ENCODE results near the gene XPC. TPM values are rescaled to one million over a fixed set of nuclear protein-coding genes. Genes with fewer than 3 reads are reported as not detected.

XPC gene
- total and polyA plus RNA-seq, 12 donors: 7.3 to 15.8 (median 9.8) TPM

DNA sequence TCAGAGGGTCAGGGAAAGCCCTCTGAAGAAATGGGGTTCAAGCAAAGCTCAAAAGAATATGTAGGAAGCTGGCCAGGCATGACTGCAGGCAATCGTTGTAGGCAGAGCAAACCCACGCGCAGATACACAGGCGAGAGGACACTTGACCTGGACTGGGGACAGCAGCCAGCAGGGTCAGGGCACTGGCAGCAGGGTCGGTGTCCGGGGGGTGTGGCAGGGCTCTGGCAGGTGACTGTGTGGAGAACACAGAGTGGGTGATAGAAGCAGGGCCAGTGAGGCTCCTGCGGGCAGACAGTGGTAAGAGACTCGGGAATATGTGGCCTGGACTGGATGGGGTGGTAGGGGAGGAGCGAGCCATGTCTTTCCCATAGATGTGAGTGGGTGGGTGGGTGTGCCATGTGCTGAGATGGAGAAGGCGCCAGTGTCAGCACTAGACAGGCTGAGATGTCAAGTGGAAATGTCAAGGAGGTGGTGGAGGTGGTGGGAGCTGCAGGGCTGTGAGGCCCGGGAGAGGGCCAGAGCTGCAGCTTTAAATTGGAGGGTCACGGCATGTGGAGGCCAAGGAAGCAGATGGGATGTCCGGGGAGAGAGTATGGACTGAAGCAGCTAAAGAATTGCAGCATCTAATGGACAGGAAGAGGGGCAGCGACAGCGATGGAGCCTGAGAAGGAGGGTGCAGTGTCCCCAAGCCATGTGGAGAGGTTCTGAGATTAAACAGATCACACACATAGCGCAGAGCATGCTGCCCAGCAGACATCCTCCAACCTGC is 40.1 kb downstream of the XPC start:
- Histone ChIP-seq H3K27me3 (no peaks in the 10 kb centered on the region), H3K9me3 (no peaks in the 10 kb centered on the region), H3K4me3 (no peak overlapping the region), H3K27ac (peak overlapping the region in 3 of 10 donors; percentile 57 to 73 (median 62)), H3K36me3 (peaks cover 0 to 98% (median 37%) of the 10 kb centered on the region in 9 donors), H3K4me1 (peaks cover 5 to 44% (median 28%) of the 10 kb centered on the region in 9 donors)
- WGBS, 2 donors: 91% methylated on average over 16 of the region's 16 CpGs
- TF ChIP-seq, protein P1, sequence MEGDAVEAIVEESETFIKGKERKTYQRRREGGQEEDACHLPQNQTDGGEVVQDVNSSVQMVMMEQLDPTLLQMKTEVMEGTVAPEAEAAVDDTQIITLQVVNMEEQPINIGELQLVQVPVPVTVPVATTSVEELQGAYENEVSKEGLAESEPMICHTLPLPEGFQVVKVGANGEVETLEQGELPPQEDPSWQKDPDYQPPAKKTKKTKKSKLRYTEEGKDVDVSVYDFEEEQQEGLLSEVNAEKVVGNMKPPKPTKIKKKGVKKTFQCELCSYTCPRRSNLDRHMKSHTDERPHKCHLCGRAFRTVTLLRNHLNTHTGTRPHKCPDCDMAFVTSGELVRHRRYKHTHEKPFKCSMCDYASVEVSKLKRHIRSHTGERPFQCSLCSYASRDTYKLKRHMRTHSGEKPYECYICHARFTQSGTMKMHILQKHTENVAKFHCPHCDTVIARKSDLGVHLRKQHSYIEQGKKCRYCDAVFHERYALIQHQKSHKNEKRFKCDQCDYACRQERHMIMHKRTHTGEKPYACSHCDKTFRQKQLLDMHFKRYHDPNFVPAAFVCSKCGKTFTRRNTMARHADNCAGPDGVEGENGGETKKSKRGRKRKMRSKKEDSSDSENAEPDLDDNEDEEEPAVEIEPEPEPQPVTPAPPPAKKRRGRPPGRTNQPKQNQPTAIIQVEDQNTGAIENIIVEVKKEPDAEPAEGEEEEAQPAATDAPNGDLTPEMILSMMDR (IDR thresholded peaks at IDR 0.05): no peak
- intact Hi-C loops (cut with DNase I): no loop called here
- ATAC-seq (no peak), DNase-seq (no peak)

DNA sequence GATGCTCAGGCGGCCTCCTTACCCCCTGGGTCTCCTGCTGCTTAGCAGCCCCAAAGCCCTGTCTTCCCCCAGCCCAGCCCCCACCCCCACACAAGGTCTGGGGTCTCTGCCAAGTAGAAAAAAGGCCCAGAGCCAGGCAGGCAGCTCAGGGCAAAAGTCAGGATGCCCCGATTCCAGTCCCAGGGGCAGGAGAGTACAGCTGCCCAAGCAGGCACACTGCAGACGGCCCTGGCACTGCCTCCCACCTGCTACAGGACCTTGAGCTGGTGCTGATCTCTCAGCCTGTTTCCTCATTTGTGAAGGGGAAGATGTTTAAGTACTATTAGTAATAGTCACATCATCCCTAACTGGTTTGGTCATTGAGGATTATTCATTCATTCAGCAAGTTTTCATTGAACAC is 41.0 kb downstream of the XPC start:
- H3K4me3 ChIP-seq: no peak overlapping the region
- 67 to 68% methylated on average over 3 of the region's 3 CpGs for WGBS, 2 donors
- DNase-seq (no peak), ATAC-seq (peak in 4 of 8 donors; percentile 2 to 15 (median 2))
- intact Hi-C loops (cut with DNase I): no loop called here
- no peaks in the 10 kb centered on the region for H3K27me3 ChIP-seq
- peak overlapping the region in 8 of 10 donors; percentile 23 to 73 (median 49) for H3K27ac ChIP-seq
- peaks cover 5 to 36% (median 20%) of the 10 kb centered on the region in 9 donors for H3K4me1 ChIP-seq
- H3K36me3 ChIP-seq: peaks cover 7 to 100% (median 41%) of the 10 kb centered on the region in 9 donors
- TF ChIP-seq, protein P1 (IDR thresholded peaks at IDR 0.05): no peak
- H3K9me3 ChIP-seq: no peaks in the 10 kb centered on the region

DNA sequence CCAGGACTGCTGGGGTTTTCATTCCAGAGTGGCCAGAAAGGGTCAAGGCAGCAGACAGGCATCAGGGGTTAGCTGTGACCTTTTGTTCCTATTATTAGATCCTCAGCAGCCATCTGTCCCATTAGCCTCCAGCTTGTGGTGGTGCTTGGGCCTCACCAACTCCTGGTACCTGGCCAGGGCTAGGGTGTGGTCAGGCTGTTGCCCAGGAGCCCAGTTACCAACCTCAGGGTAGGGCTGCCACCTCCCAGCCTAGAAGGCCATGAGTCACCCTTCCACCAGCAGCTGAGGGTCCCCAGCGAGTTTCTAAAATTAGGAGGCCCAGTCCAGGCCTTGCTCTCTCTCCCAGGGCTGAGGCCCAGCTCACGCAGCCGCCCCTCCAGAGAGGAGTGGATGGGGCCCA is 41.4 kb downstream of the XPC start:
- TF ChIP-seq, protein P1 (IDR thresholded peaks at IDR 0.05): no peak
- Histone ChIP-seq H3K9me3 (no peaks in the 10 kb centered on the region), H3K36me3 (peaks cover 9 to 100% (median 41%) of the 10 kb centered on the region in 9 donors), H3K27me3 (no peaks in the 10 kb centered on the region), H3K27ac (peak overlapping the region in 8 of 10 donors; percentile 23 to 73 (median 49)), H3K4me1 (peaks cover 5 to 31% (median 15%) of the 10 kb centered on the region in 9 donors), H3K4me3 (no peak overlapping the region)
- DNase-seq: peak; percentile 40 to 54
- intact Hi-C loops (cut with DNase I): no loop called here
- 63% methylated on average over 3 of the region's 3 CpGs for WGBS, 2 donors
- ATAC-seq: peak; percentile 18 to 71 (median 46)

DNA sequence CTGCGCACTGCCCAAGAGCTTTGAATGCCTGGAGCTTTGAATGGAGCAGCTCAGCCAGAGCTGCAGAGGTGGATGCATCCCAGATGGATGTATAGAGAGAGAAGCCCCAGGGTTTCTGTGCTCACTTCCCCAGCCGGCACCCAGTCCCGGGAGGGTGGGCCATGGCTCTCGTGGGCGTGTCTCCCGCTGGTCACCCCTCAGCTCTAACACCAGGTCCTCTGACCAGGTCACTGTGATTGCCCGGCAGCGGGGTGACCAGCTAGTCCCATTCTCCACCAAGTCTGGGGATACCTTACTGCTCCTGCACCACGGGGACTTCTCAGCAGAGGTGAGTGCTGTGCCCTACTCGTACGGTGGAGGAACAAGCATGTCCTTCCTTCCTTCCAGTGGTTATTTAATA is 42.8 kb downstream of the XPC start:
- H3K36me3 ChIP-seq: peaks cover 9 to 100% (median 51%) of the 10 kb centered on the region in 9 donors
- 88 to 94% methylated on average over 11 of the region's 11 CpGs for WGBS, 2 donors
- TF ChIP-seq, protein P1 (IDR thresholded peaks at IDR 0.05): no peak
- intact Hi-C loops (cut with DNase I): no loop called here
- no peaks in the 10 kb centered on the region for H3K9me3 ChIP-seq
- DNase-seq: no peak
- H3K4me1 ChIP-seq: peaks cover 0 to 18% (median 12%) of the 10 kb centered on the region in 9 donors
- H3K27me3 ChIP-seq: no peaks in the 10 kb centered on the region
- no peak for ATAC-seq
- no peak overlapping the region for H3K4me3 ChIP-seq
- no peak overlapping the region for H3K27ac ChIP-seq
